ENCODE data around the gene DCDC1.

DCDC1 gene

DNA sequence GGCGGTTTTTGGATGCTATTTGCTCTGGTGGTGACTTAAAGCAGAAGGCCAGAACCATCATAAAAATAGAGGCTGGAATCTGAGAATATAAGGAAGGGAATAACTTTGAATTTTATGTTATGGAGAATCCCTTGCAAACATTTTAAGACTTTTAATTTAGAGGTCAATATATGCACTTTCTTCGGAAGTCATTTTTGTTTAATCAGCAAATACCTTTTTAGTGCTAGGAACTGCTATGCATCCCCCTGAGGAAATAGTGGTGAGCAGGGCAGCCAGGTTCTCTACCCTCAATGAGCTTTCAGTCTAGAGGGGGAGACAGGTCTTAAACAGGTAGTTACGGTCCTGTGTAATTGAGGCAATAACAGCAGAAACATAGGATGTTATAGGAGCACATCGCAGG lies 516.9 kb downstream of the DCDC1 start:
- no peaks in the 10 kb centered on the region for H3K36me3 ChIP-seq (replicated peaks; ENCODE audit: low read depth, low read length)
- H3K79me2 ChIP-seq (ENCODE audit: low read length), result no peaks in the 10 kb centered on the region
- H4K20me1 ChIP-seq (ENCODE audit: insufficient read depth, low read length), result no peaks in the 10 kb centered on the region
- no peak overlapping the region for H3K4me3 ChIP-seq (ENCODE audit: low read length)
- no peaks in the 10 kb centered on the region for H3K9me3 ChIP-seq (ENCODE audit: insufficient read depth, low read length)
- H3K4me1 ChIP-seq (ENCODE audit: low read length), result no peaks in the 10 kb centered on the region
- H3K27ac ChIP-seq (ENCODE audit: low read length), result no peak overlapping the region
- TF ChIP-seq, protein P1, sequence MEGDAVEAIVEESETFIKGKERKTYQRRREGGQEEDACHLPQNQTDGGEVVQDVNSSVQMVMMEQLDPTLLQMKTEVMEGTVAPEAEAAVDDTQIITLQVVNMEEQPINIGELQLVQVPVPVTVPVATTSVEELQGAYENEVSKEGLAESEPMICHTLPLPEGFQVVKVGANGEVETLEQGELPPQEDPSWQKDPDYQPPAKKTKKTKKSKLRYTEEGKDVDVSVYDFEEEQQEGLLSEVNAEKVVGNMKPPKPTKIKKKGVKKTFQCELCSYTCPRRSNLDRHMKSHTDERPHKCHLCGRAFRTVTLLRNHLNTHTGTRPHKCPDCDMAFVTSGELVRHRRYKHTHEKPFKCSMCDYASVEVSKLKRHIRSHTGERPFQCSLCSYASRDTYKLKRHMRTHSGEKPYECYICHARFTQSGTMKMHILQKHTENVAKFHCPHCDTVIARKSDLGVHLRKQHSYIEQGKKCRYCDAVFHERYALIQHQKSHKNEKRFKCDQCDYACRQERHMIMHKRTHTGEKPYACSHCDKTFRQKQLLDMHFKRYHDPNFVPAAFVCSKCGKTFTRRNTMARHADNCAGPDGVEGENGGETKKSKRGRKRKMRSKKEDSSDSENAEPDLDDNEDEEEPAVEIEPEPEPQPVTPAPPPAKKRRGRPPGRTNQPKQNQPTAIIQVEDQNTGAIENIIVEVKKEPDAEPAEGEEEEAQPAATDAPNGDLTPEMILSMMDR (IDR thresholded peaks at IDR 0.05; ENCODE audit: low read depth, low read length), result no peak
- no peak for TF ChIP-seq EZH2phosphoT487 (IDR thresholded peaks at IDR 0.05; ENCODE audit: low read depth)
- H3K27me3 ChIP-seq (ENCODE audit: low read depth, low read length), result peaks cover 6% of the 10 kb centered on the region; the same call in 1 of the 2 replicates
- H3K9ac ChIP-seq (ENCODE audit: low read length), result no peak overlapping the region
- H3K4me2 ChIP-seq (ENCODE audit: low read length), result no peak overlapping the region
- no peak overlapping the region for H2AFZ ChIP-seq (ENCODE audit: low read depth, low read length)

DNA sequence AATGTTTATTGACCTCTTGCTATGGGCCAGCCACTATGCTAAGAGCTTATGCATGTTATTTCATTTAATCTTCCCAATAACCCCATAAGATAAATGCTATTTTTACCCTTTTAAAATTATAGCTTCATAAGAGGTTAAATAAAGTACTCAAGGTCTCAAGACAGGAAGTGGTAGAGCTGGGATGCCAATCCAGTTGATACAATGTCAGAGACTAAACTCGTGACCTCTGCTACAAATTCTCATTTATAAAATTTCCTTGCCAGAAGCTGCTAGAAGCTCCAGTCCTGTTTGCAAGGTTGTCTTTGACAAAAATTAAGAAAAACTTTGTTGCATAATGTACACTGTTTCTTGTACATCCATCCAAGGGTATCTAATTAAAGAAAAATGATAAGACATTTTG lies 517.4 kb downstream of the DCDC1 start:
- Histone ChIP-seq H2AFZ (ENCODE audit: low read depth, low read length) (no peak overlapping the region), H3K27me3 (ENCODE audit: low read depth, low read length) (0 out of 2 replicates have a peak, but pooled peaks cover 4% of the 10 kb centered on the region), H3K79me2 (ENCODE audit: low read length) (no peaks in the 10 kb centered on the region), H3K4me1 (ENCODE audit: low read length) (no peaks in the 10 kb centered on the region), H3K9ac (ENCODE audit: low read length) (no peak overlapping the region), H3K9me3 (ENCODE audit: insufficient read depth, low read length) (0 out of 2 replicates have a peak, but pooled peaks cover under 1% of the 10 kb centered on the region), H4K20me1 (ENCODE audit: insufficient read depth, low read length) (no peaks in the 10 kb centered on the region), H3K4me2 (ENCODE audit: low read length) (no peak overlapping the region), H3K27ac (ENCODE audit: low read length) (no peak overlapping the region), H3K4me3 (ENCODE audit: low read length) (no peak overlapping the region), H3K36me3 (replicated peaks; ENCODE audit: low read depth, low read length) (no peaks in the 10 kb centered on the region)
- TF ChIP-seq, protein P1 (IDR thresholded peaks at IDR 0.05; ENCODE audit: low read depth, low read length), result no peak
- no peak for TF ChIP-seq EZH2phosphoT487 (IDR thresholded peaks at IDR 0.05; ENCODE audit: low read depth)

DNA sequence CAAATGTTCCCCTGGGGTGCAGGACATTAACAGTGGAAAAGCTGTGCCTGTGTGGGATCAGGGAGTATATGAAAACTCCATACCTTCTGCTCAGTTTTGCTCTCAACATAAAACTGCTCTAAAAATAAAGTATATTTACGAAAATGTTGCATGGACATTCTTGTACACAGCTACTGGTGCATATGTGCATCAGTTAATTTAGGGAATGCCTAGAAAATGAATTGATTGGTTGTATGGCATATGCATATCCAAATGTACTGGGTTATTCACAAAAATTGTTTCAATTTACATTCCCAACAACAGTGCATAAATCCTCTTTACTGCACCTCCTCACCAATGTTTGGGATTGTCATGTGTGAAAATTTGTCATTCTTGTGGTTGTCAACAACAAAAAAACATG lies 532.3 kb downstream of the DCDC1 start:
- no peak overlapping the region for H3K9ac ChIP-seq (ENCODE audit: low read length)

DNA sequence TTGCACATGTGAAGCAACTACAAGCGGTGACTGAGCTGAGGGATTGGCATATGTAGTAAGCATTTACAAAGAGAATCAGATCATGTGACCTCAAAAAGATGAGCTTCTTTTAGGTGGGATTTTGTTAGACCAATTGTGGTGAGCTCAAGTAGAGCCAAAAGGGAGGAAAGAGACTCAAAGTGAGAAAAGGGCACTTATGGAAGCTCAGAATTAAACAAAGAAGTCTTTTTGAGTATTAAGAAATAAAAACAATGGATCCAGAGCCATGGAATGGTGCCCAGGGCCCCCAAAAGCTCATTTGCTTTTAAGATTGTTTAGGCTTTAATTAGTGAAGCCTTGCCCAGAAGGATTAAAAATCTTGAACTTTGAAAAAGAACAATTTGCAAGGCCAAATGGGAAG lies 536.7 kb downstream of the DCDC1 start:
- no peaks in the 10 kb centered on the region for H3K4me1 ChIP-seq (ENCODE audit: low read length)

More for the DNA sequence above, 532.3 kb downstream of the DCDC1 start:
- Histone ChIP-seq H3K4me1 (ENCODE audit: low read length) (no peaks in the 10 kb centered on the region), H3K4me2 (ENCODE audit: low read length) (no peak overlapping the region), H3K79me2 (ENCODE audit: low read length) (no peaks in the 10 kb centered on the region), H2AFZ (ENCODE audit: low read depth, low read length) (no peak overlapping the region), H3K4me3 (ENCODE audit: low read length) (no peak overlapping the region), H3K9me3 (ENCODE audit: insufficient read depth, low read length) (no peaks in the 10 kb centered on the region), H3K36me3 (replicated peaks; ENCODE audit: low read depth, low read length) (no peaks in the 10 kb centered on the region), H4K20me1 (ENCODE audit: insufficient read depth, low read length) (no peaks in the 10 kb centered on the region), H3K27ac (ENCODE audit: low read length) (no peak overlapping the region), H3K27me3 (ENCODE audit: low read depth, low read length) (0 out of 2 replicates have a peak, but pooled peaks cover 3% of the 10 kb centered on the region)
- TF ChIP-seq EZH2phosphoT487 (IDR thresholded peaks at IDR 0.05; ENCODE audit: low read depth), result no peak
- TF ChIP-seq, protein P1 (IDR thresholded peaks at IDR 0.05; ENCODE audit: low read depth, low read length), result no peak

More for the DNA sequence above, 536.7 kb downstream of the DCDC1 start:
- no peak overlapping the region for H3K27ac ChIP-seq (ENCODE audit: low read length)
- no peak overlapping the region for H3K4me2 ChIP-seq (ENCODE audit: low read length)
- H3K9me3 ChIP-seq (ENCODE audit: insufficient read depth, low read length), result no peaks in the 10 kb centered on the region
- H2AFZ ChIP-seq (ENCODE audit: low read depth, low read length), result no peak overlapping the region
- TF ChIP-seq EZH2phosphoT487 (IDR thresholded peaks at IDR 0.05; ENCODE audit: low read depth), result no peak
- TF ChIP-seq, protein P1 (IDR thresholded peaks at IDR 0.05; ENCODE audit: low read depth, low read length), result no peak
- no peaks in the 10 kb centered on the region for H4K20me1 ChIP-seq (ENCODE audit: insufficient read depth, low read length)
- H3K27me3 ChIP-seq (ENCODE audit: low read depth, low read length), result 0 out of 2 replicates have a peak, but pooled peaks cover 3% of the 10 kb centered on the region
- no peak overlapping the region for H3K9ac ChIP-seq (ENCODE audit: low read length)
- H3K79me2 ChIP-seq (ENCODE audit: low read length), result no peaks in the 10 kb centered on the region
- no peak overlapping the region for H3K4me3 ChIP-seq (ENCODE audit: low read length)
- no peaks in the 10 kb centered on the region for H3K36me3 ChIP-seq (replicated peaks; ENCODE audit: low read depth, low read length)
